Skeletal muscle tissue (tissue), 4 donors: ENCODE results near the gene NDOR1. TPM values are rescaled to one million over a fixed set of nuclear protein-coding genes. Genes with fewer than 3 reads are reported as not detected.

Experiments
- H3K27ac ChIP-seq: one replicate; pipeline ENCODE4 v1.7.0; 2013; ENCODE audit warnings: mild to moderate bottlenecking, low read depth, low read length, inconsistent platforms
- H3K27me3 ChIP-seq, 3 donors: one replicate each; pipeline ENCODE4 v1.7.0; 2013; ENCODE audit warnings: low read length in 3 of 3; ENCODE audit not compliant: control insufficient read depth in 3 of 3, insufficient read depth in 3 of 3
- H3K36me3 ChIP-seq, 3 donors: one replicate each; pipeline ENCODE4 v1.7.0; 2013; ENCODE audit warnings: low read length in 3 of 3; ENCODE audit not compliant: control insufficient read depth in 3 of 3, insufficient read depth in 3 of 3
- H3K4me1 ChIP-seq, 3 donors: one replicate each; pipeline ENCODE4 v1.7.0; 2013; ENCODE audit warnings: low read length in 3 of 3, mild to moderate bottlenecking in 3 of 3; ENCODE audit not compliant: control insufficient read depth in 3 of 3, insufficient read depth in 3 of 3
- H3K4me3 ChIP-seq, 3 donors: one replicate each; pipeline ENCODE4 v1.7.0; 2013; ENCODE audit warnings: low read length in 3 of 3
- H3K9ac ChIP-seq, 3 donors: one replicate each; pipeline ENCODE4 v1.7.0; 2013; ENCODE audit warnings: low read length in 3 of 3, mild to moderate bottlenecking in 3 of 3, moderate library complexity in 2 of 3, low read depth in 1 of 3
- H3K9me3 ChIP-seq, 3 donors: one replicate each; pipeline ENCODE4 v1.7.0; 2013; ENCODE audit warnings: low read length in 3 of 3; ENCODE audit not compliant: control insufficient read depth in 3 of 3
- total RNA-seq: library from RNA; depleted of rRNA; stranded (reverse); fragments of >200 nt; gene quantifications from one replicate; pipeline ENCODE4 v1.2.3, GENCODE V29; 2014
- donor health status: Osteomylitis.

The NDOR1 gene
- total RNA-seq, 1 donor from 2014 or later, result 4.7 TPM

DNA sequence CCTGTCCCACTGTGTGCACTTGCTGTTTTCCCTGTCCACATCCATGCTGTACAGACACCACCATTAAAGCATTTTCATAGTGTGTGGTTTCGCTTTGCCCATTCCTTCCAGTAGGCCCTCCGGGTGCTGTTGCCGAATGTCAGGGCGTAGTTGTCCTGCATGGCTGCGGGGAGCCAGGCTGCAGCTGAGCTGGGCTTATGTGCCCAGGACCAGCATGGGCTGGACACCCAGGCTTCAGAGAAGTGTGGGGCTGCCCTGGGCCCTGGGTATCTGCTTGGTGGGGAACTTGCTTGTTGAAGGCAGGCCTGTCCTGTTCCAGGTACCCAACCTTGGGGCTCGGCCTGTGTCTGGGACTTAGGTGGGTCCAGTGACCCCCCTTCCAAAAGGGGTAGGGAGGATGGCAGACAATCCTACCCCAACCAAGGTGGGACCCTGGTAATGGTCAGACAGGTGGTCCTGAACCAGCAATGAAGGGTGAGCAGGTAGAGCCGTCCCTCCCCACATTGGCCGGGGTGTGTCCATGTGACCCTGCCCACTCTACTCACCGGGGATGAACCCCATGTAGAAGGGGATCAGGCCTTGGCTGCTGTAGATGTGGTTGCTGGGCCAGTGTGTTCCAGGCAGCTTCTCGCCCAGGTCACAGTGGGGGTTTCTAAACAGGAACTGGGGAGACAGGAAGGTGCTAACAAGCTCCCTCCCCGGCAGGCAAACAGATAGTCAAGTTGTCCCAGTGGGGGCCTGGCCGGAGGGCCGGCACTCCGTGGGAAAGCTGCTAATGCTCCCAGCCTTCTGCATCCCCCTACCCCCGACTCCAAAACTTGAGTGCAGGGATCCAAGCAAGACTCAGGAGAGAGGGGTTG, 38.4 kb downstream of the NDOR1 start:
- Histone ChIP-seq H3K9me3 (no peaks in the 10 kb centered on the region), H3K4me1 (peaks cover 39 to 67% (median 55%) of the 10 kb centered on the region in 3 donors), H3K36me3 (peaks cover 18 to 24% (median 20%) of the 10 kb centered on the region in 3 donors), H3K4me3 (peak overlapping the region in 1 of 3 donors; percentile 17), H3K27me3 (no peaks in the 10 kb centered on the region), H3K27ac (peak overlapping the region; percentile 7), H3K9ac (peak overlapping the region; percentile 20 to 69 (median 24))

- H3K4me1 ChIP-seq, result peaks cover 33 to 59% (median 53%) of the 10 kb centered on the region in 3 donors
- H3K9ac ChIP-seq, result peak overlapping the region in 2 of 3 donors; percentile 8 to 69
Observed at GRCh38 chr9:137244486-137245449, 39.3 kb downstream of the NDOR1 start.

DNA sequence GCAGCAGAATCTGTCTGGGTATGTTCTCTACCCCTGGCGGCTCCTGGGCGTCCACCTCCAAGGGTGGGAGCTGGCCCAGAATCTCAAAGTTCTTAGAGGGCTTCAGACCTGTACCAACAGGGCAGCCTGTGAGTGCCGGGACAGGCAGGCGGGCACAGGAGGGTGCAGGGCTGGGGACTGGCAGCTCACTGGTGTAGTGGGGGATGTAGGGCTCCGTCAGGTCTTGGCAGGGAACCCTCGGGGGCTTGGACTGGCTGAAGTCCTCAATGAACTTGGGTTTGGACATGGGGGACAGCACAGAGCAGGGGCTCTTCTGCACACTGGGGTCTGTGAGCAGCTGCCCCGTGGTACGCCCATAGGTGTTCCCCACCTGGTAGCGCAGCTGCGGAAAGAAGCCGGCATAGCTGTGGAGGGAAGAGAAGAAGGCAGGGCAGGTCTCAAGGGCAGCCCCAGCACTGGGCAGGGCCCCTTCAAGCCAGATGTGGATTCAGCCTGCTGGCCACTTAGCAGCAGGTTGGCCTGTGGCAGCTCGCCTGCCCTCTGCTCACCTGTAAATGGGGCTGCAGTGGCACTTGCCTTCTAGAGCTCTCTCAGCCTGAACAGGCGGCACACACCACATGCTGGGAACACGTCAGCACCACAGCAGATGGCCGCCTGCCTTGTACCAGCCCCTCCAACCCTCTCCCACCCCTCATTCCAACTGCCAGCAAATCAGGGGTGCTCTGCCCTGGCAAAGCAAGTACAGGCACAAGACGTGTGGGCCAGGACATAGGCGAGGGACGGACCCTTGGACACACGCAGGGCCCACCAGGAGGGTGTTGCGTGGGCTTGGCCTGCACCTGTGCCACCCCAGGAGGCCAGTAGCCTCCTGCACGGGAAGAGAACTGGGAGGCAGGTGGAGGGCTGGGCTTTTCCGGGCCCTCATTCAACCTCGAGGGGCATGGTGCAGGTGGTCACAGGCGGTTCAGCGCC, 40.2 kb downstream of the NDOR1 start:
- Histone ChIP-seq H3K36me3 (peaks cover 18 to 24% (median 20%) of the 10 kb centered on the region in 3 donors), H3K27me3 (peaks cover 0 to 2% (median 0%) of the 10 kb centered on the region in 3 donors), H3K9me3 (no peaks in the 10 kb centered on the region), H3K4me3 (no peak overlapping the region), H3K27ac (no peak overlapping the region), H3K9ac (peak overlapping the region in 1 of 3 donors; percentile 25), H3K4me1 (peaks cover 31 to 65% (median 54%) of the 10 kb centered on the region in 3 donors)

More at GRCh38 chr9:137244486-137245449, 39.3 kb downstream of the NDOR1 start:
- Histone ChIP-seq H3K36me3 (peaks cover 18 to 24% (median 20%) of the 10 kb centered on the region in 3 donors), H3K27ac (no peak overlapping the region), H3K9me3 (no peaks in the 10 kb centered on the region), H3K4me3 (no peak overlapping the region), H3K27me3 (peaks cover 0 to 2% (median 0%) of the 10 kb centered on the region in 3 donors)

DNA sequence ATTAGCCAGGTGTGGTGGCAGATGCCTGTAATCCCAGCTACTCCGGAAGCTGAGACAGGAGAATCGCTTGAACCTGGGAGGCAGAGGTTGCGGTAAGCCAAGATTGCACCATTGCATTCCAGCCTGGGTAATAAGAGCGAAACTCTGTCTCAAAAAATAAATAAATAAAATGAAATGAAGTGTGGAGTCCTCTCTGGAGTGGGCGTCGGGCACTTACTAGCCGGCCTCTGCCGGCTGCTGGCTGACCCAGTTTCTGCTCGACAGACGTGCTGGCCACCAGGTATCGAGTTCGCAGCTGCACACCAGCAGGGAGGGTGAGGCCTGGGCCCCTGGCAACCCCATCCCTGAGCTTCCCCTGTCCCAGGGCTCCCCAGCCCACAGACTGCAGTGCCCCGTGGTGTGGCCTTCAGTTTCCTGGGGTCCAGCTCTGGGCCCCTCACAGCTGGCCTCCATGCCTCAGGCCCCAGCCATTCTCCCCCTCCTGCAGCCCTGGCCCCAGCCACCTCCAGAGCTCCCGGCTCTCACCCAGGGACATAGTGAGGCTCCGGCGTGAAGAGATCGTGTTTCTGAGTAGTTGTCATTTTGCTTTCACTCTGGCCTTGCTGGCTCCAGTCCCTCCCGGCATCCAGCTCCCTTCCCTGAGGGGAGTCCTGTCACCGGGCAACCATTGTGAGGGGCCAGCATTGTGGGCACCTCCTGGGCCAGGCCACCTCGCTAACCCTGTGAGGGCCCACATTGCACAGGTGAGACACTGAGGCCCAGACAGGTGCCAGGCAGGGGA, 41.8 kb downstream of the NDOR1 start:
- H3K4me1 ChIP-seq, result peaks cover 26 to 60% (median 50%) of the 10 kb centered on the region in 3 donors

GRCh38 chr9:137247916-137248175, 42.3 kb downstream of the NDOR1 start:
- peak overlapping the region in 1 of 3 donors; percentile 66 for H3K9ac ChIP-seq
- peaks cover 10 to 11% (median 10%) of the 10 kb centered on the region in 3 donors for H3K36me3 ChIP-seq
- H3K27ac ChIP-seq, result no peak overlapping the region
- peaks cover 21 to 55% (median 44%) of the 10 kb centered on the region in 3 donors for H3K4me1 ChIP-seq
- peaks cover 0 to 2% (median 0%) of the 10 kb centered on the region in 3 donors for H3K27me3 ChIP-seq
- H3K9me3 ChIP-seq, result no peaks in the 10 kb centered on the region
- H3K4me3 ChIP-seq, result no peak overlapping the region

More for the DNA sequence above, 41.8 kb downstream of the NDOR1 start:
- Histone ChIP-seq H3K27ac (no peak overlapping the region), H3K27me3 (peaks cover 0 to 2% (median 0%) of the 10 kb centered on the region in 3 donors), H3K9me3 (no peaks in the 10 kb centered on the region), H3K4me3 (peak overlapping the region in 2 of 3 donors; percentile 29 to 35), H3K9ac (peak overlapping the region in 2 of 3 donors; percentile 22 to 66), H3K36me3 (peaks cover 14 to 17% (median 15%) of the 10 kb centered on the region in 3 donors)

GRCh38 chr9:137250329-137251193, 45.1 kb downstream of the NDOR1 start:
- Histone ChIP-seq H3K27ac (no peak overlapping the region), H3K27me3 (peaks cover 0 to 2% (median 0%) of the 10 kb centered on the region in 3 donors)

GRCh38 chr9:137251194-137251461, 45.6 kb downstream of the NDOR1 start, which contains the start of gene STPG3:
TSS of gene STPG3 (plus strand) at chr9:137251286. CDS start at chr9:137251287, 1 bp downstream.
- peaks cover 20 to 39% (median 33%) of the 10 kb centered on the region in 3 donors for H3K4me1 ChIP-seq
- peaks cover 0 to under 1% (median under 1%) of the 10 kb centered on the region in 3 donors for H3K36me3 ChIP-seq
- H3K9me3 ChIP-seq, result no peaks in the 10 kb centered on the region
- peaks cover 0 to 2% (median 0%) of the 10 kb centered on the region in 3 donors for H3K27me3 ChIP-seq
- no peak within 1 kb of the TSS for H3K4me3 ChIP-seq
- H3K9ac ChIP-seq, result peak within 1 kb of the TSS in 2 of 3 donors; percentile 33 to 43
- no peak within 1 kb of the TSS for H3K27ac ChIP-seq

More at GRCh38 chr9:137250329-137251193, 45.1 kb downstream of the NDOR1 start:
- Histone ChIP-seq H3K9ac (peak overlapping the region in 2 of 3 donors; percentile 33 to 43), H3K4me3 (no peak overlapping the region), H3K36me3 (no peaks in the 10 kb centered on the region), H3K4me1 (peaks cover 15 to 39% (median 30%) of the 10 kb centered on the region in 3 donors), H3K9me3 (no peaks in the 10 kb centered on the region)
